Duodenal mucosa (tissue), 2 donors: ENCODE results near the gene PRELP.

Source experiments
- H3K27ac ChIP-seq: one replicate; pipeline ENCODE4 v1.7.0; 2013; ENCODE audit warnings: low read depth, low read length
- H3K27me3 ChIP-seq, 2 donors: one replicate each; pipeline ENCODE4 v1.7.0; 2013; ENCODE audit warnings: low read length in 2 of 2, control low read depth in 1 of 2; ENCODE audit not compliant: insufficient read depth in 2 of 2, control insufficient read depth in 1 of 2
- H3K36me3 ChIP-seq, 2 donors: one replicate each; pipeline ENCODE4 v1.7.0; 2013; ENCODE audit warnings: low read length in 2 of 2, control low read depth in 1 of 2; ENCODE audit not compliant: insufficient read depth in 2 of 2, control insufficient read depth in 1 of 2
- H3K4me1 ChIP-seq, 2 donors: one replicate each; pipeline ENCODE4 v1.7.0; 2013; ENCODE audit warnings: low read length in 2 of 2, control low read depth in 1 of 2; ENCODE audit not compliant: insufficient read depth in 2 of 2, control insufficient read depth in 1 of 2
- H3K4me3 ChIP-seq, 2 donors: one replicate each; pipeline ENCODE4 v1.7.0; 2013; ENCODE audit warnings: low read length in 2 of 2, low read depth in 1 of 2
- H3K9ac ChIP-seq, 2 donors: one replicate each; pipeline ENCODE4 v1.7.0; 2013; ENCODE audit warnings: low read length in 2 of 2, low read depth in 1 of 2
- H3K9me3 ChIP-seq, 2 donors: one replicate each; pipeline ENCODE4 v1.7.0; 2013; ENCODE audit warnings: low read length in 2 of 2, control low read depth in 1 of 2; ENCODE audit not compliant: control insufficient read depth in 1 of 2

The PRELP gene

DNA sequence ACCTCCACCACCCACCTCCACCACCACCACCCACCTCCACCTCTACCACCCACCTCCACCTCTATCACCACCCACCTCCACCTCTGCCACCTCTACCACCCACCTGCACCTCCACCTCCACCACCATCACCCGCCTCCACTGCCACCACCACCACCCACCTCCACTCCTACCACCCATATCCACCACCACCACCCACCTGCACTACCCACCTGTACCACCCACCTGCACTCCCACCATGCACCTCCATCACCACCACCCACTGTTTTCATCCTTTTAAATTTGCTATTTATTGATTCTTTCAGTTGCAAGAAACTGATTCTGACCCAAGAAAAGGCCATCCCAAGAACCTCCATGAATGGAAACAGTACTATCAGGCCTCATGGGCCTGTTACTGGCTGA, 24.7 kb downstream of the PRELP start:
- no peak overlapping the region for H3K9ac ChIP-seq
- no peak overlapping the region for H3K27ac ChIP-seq
- H3K27me3 ChIP-seq = no peaks in the 10 kb centered on the region
- no peaks in the 10 kb centered on the region for H3K36me3 ChIP-seq
- no peaks in the 10 kb centered on the region for H3K9me3 ChIP-seq
- no peak overlapping the region for H3K4me3 ChIP-seq
- H3K4me1 ChIP-seq = no peaks in the 10 kb centered on the region

DNA sequence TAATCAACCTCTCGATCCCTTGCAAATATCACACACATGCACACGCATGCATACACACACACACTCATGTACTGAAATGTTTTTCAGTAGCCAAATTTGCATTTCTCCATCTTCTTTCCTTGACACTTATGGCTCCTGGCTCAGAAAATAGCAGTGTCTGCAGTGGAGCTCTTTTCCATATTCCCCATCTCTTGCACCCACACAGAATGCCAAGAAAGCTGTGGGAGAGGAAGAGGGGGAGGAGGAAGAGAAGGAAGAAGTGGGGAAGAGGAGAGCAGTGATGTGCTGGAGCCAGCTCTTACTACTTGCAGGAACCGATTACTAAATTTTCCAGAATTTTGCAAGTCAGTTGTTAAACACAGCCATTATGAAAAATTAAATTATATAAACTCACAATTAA, 28.2 kb downstream of the PRELP start:
- H3K4me1 ChIP-seq = peaks cover 0 to 6% of the 10 kb centered on the region in 2 donors
- H3K27ac ChIP-seq = no peak overlapping the region
- no peaks in the 10 kb centered on the region for H3K9me3 ChIP-seq
- no peaks in the 10 kb centered on the region for H3K36me3 ChIP-seq
- no peak overlapping the region for H3K9ac ChIP-seq
- no peaks in the 10 kb centered on the region for H3K27me3 ChIP-seq
- H3K4me3 ChIP-seq = no peak overlapping the region

DNA sequence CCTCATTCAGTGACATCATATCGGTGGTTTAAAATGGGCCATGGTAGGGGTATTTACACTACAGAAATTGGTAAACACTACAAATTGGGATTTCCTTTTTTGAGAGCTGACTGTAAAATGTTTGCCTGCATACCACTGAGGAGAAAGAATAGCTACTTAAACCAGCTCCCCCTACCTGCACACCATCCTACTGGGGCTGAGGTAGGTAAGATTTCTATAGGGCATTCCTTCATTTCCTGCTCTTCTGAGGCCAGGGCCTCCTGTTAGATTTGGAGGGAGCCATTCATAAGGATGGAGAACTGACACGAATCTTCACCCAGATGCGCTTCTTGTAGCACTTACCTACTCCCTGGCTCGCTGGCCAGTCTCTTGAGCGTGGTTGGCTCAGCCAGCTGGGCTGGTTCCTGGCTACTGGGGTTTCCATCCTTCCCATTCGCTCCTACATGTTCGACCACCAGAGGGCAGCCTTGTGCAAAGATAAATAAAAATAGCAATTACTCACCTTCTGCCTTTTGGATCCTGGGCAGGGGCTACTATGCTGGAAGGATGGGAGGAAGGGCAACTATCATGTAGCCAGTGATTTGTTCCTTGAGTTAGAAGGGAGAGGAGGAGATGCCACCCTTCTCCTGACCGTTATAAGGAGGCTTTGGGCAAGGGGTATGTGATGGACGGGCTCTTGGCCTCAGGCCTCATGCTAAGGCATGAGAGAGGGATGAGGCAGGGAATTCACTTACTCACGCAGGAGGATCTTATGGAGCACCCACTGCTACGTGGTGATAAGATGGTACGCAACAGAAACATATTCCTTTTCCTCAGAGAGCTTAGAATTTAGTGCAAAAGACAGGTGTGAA, 29.0 kb downstream of the PRELP start:
- no peaks in the 10 kb centered on the region for H3K9me3 ChIP-seq
- H3K9ac ChIP-seq = no peak overlapping the region
- H3K4me1 ChIP-seq = peaks cover 0 to 6% of the 10 kb centered on the region in 2 donors
- no peaks in the 10 kb centered on the region for H3K36me3 ChIP-seq
- no peak overlapping the region for H3K27ac ChIP-seq
- no peaks in the 10 kb centered on the region for H3K27me3 ChIP-seq
- H3K4me3 ChIP-seq = no peak overlapping the region

DNA sequence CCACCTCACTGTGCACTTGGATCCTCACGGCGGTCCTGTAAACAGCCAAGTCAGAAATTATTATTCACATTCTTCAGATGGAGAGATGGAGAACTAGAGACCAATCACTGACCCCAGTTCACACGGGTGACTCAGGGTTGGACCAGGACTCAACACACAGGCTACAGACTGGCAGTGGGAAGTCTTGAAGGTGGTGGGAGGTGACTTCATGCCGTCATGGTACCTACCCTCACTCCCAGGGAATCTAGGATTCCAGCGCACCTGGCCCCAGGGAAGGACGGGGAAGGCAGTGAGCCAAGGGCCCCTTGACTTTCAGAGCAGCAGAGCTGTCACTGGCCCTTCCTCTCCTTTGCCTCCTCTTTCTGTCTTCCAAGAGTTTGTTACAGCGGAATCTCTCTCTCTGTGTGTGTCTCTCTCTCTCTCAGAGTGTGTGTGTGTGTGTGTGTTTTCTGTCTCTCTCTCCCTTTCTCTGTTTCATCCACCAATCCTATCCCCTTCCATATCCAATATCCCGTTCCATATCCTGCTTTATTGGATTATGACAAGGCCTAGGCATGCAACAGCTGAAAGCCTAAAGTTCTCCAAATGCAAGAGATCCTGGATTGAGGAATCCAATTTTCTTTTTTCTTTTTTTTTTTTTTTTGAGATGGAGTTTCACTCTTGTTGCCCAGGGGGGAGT, 30.1 kb downstream of the PRELP start:
- H3K9ac ChIP-seq = no peak overlapping the region
- no peaks in the 10 kb centered on the region for H3K27me3 ChIP-seq
- no peaks in the 10 kb centered on the region for H3K36me3 ChIP-seq
- H3K4me3 ChIP-seq = no peak overlapping the region
- peaks cover 0 to 6% of the 10 kb centered on the region in 2 donors for H3K4me1 ChIP-seq
- no peaks in the 10 kb centered on the region for H3K9me3 ChIP-seq
- no peak overlapping the region for H3K27ac ChIP-seq

- H3K27me3 ChIP-seq = no peaks in the 10 kb centered on the region
- no peak overlapping the region for H3K4me3 ChIP-seq
- peaks cover 0 to 7% of the 10 kb centered on the region in 2 donors for H3K4me1 ChIP-seq
- no peak overlapping the region for H3K27ac ChIP-seq
- no peaks in the 10 kb centered on the region for H3K36me3 ChIP-seq
- H3K9ac ChIP-seq = no peak overlapping the region
- H3K9me3 ChIP-seq = no peaks in the 10 kb centered on the region
These were observed 31.4 kb downstream of the PRELP start for GRCh38 chr1:203506858-203507626.

- no peak overlapping the region for H3K9ac ChIP-seq
- no peaks in the 10 kb centered on the region for H3K9me3 ChIP-seq
- no peak overlapping the region for H3K27ac ChIP-seq
- H3K4me3 ChIP-seq = no peak overlapping the region
- H3K36me3 ChIP-seq = no peaks in the 10 kb centered on the region
- no peaks in the 10 kb centered on the region for H3K27me3 ChIP-seq
- H3K4me1 ChIP-seq = peaks cover 0 to 14% of the 10 kb centered on the region in 2 donors
These were observed 32.2 kb downstream of the PRELP start for GRCh38 chr1:203507759-203508158.

DNA sequence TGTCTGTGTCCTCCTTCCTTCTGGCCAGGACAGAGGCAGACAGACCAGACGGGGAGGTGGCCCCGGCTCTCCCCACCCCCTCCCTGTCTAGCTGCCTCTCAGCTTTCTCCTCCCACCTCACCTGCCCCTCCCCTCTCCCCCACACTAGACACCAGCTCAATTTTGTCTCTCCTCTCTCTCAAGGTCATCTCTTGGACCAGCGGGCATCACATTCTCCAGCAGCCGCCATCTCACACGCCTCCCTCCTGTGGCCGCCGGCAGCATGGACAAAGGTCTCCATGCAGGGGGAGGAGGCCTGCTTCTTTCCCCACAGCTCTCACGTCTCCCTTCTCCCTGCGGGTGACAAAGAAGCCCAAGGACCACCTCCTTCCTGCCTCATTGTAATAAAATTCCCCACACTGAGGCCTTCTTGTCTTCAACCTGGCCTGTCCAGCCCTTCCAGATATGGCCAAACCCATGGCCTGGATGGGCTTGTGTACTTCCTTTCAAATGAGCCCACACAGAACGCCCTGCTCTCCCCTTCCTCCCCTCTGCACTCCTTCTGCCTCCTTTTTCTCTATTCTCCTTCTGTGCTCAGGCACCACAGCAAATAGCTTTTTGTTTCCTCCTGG, 33.0 kb downstream of the PRELP start:
- Histone ChIP-seq H3K4me3 (no peak overlapping the region), H3K4me1 (peaks cover 0 to 22% of the 10 kb centered on the region in 2 donors), H3K27ac (no peak overlapping the region), H3K9me3 (no peaks in the 10 kb centered on the region), H3K36me3 (no peaks in the 10 kb centered on the region), H3K27me3 (no peaks in the 10 kb centered on the region), H3K9ac (no peak overlapping the region)

GRCh38 chr1:203509135-203509534, 33.5 kb downstream of the PRELP start:
- H3K4me3 ChIP-seq = no peak overlapping the region
- H3K27ac ChIP-seq = no peak overlapping the region
- no peaks in the 10 kb centered on the region for H3K27me3 ChIP-seq
- peaks cover 0 to 22% of the 10 kb centered on the region in 2 donors for H3K4me1 ChIP-seq
- no peak overlapping the region for H3K9ac ChIP-seq
- no peaks in the 10 kb centered on the region for H3K9me3 ChIP-seq
- no peaks in the 10 kb centered on the region for H3K36me3 ChIP-seq

GRCh38 chr1:203511513-203511912, 35.9 kb downstream of the PRELP start:
- no peaks in the 10 kb centered on the region for H3K27me3 ChIP-seq
- no peaks in the 10 kb centered on the region for H3K9me3 ChIP-seq
- H3K4me3 ChIP-seq = no peak overlapping the region
- no peak overlapping the region for H3K9ac ChIP-seq
- H3K36me3 ChIP-seq = no peaks in the 10 kb centered on the region
- H3K27ac ChIP-seq = no peak overlapping the region
- peaks cover 0 to 22% of the 10 kb centered on the region in 2 donors for H3K4me1 ChIP-seq
